ENCODE data around the gene TIFAB.

TIFAB gene

DNA sequence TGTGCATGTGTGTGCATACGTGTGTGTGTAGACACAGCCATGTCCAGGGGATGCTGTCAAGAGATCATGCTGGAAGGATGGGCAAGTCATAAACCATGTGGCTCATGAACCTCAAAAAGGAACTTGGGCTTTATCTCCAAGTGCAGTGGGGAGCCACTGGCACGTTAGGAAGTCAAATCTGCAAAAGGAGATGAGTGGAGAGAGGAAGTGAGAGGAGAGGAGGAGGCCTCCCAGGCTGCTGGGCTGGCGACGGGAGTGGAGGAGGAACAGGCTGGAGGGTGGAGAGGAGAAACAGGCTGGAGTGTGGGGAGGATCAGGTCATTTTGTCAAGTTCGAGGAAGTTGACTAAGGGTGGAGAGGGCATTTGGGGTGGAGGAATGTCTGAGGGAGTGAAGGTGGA is 29.2 kb upstream of the TIFAB start:
- DNase-seq = no peak

GRCh38 chr5:135480511-135480910 is 28.4 kb upstream of the TIFAB start:
- no peak for DNase-seq

DNA sequence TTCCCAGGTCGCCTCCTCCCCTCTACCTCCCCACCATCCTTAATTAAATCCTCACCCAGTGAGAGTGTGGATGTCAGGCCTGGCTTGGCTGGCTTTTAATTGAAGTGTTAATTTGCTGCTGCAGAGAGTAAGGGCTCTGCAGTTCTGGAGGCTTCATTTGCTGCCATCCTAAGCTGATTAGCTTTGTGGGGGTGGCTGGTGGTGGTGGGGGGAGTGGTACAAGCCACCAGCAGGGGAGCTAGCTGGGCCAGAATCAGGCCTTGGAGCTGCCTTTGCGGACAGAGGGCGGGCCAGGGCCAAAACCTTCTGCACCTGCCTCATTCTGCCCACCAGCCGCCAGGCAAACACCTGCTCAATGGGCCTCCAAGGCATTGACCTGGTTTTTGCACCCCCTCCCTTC is 26.8 kb upstream of the TIFAB start:
- DNase-seq = no peak

- DNase-seq = no peak
These were observed 25.5 kb upstream of the TIFAB start for GRCh38 chr5:135477613-135478066.

DNA sequence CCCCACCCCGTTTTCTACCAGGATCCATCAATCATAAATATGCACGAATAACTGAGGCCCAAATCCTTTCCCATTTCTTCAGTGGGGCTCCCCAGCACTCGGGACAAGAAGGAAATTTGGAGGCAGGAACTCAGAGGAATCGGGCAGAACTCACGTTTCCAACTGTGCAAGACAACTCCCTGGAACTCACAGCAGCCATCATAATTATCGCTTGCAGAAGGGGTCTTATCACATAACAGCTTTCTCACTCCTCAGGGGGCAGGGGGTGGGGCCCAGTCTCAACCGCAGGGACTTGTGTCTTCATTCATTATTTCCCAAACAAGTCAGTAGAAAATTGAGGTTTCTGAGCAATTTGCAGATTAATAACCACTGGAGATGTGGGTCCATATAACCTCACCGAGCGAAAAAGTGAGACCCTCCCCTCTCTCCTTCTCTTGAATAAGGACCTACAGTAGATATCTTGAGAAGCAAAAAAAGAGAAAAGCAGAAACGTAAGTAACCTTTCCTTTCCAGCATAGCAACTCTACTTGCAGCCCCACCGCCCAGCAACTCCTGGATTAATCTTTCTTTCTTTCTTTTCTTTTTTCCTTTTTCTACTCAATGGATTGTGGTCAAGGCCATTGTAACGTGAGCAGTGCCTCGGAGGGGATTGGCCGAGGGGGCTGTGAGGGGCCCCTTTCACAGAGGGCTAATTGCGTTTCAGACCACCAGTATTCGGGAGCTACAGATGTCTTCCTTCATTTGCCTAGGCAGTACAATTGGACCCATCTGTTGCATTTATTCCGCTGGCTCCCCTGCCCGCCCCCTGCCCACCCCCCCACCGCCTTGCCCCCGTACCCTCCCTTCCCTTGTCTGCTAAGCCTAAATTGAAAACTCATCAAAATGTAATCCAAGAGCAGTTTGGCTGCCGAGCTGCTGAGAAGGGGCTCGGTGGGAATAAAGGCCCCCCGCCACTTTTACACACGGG is 24.7 kb upstream of the TIFAB start:
- no peak for DNase-seq

GRCh38 chr5:135473956-135474670 is 22.0 kb upstream of the TIFAB start:
- no peak for DNase-seq

GRCh38 chr5:135472141-135472540 is 20.0 kb upstream of the TIFAB start:
- DNase-seq = no peak

DNA sequence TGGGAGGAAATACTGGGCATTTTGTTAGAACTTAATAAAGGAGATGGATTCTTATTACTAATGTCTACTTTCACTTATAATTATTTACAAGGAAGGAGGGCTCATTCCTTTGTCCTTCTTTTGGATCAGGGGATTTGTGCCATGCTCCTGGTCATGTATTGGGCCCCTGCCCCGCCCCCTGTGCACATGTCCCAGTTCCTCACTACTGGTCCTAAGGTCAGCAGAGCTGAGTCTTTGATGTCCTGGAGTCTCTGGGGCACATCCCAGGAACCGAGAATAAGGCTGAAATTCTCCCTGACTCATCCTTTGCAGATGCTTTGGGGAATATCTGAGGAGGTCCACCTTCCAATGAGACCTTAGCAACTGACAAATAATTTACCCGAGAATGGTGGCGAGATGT is 19.6 kb upstream of the TIFAB start:
- no peak for DNase-seq

- no peak for DNase-seq
These were observed 17.8 kb upstream of the TIFAB start for GRCh38 chr5:135469911-135470310.

DNA sequence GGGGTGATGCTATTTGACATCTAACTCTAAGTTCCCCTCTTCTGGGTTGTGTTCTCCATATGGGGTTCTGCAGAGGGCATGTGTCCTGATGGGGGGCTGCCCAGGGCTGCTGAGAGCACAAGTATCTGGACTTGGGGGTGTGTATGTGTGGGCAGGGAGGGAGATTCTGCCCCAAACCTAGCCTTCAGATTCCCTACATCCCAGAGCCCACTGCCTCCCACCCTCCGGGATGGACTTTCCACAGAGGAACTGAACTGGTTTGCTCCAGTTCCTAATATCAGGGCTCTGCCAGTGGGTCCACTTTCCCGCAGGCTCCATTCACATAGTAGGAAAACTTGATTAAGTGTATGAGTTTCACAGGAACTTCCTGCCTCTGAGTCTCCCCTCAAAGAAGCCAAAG is 16.4 kb upstream of the TIFAB start:
- no peak for DNase-seq

DNA sequence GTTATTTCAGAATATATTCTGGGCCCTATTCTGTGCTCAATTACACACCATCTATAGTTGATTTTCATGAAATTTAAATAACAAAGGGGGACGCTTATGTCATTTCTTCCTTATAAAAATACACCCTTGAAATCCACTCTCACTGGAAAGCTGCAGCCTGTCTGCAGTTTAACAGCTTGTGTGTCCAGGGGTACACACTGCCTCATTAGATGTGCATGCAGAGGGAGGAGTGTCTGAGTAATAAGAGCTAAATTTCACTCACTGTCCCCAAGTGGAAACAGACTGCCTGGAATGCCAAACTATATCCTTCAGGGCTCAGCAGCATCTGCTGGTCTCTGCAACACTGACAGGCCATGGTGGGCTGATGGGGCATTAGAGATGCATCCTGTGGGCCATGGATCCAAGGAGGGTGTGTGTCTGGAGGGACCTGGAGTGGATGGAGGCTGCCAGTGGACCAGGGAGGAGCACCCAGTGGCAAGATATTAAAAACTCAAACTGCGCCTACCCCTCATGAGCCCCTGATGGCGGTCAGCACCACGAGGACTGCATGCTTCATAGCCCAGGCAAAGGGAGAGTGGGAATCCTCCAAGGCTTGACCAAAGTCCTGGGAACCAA is 15.8 kb upstream of the TIFAB start:
- DNase-seq = no peak

- DNase-seq = no peak
These were observed 15.0 kb upstream of the TIFAB start for GRCh38 chr5:135467051-135467625.

- peak; percentile 72 for DNase-seq
These were observed 14.3 kb upstream of the TIFAB start for GRCh38 chr5:135466178-135467050.

GRCh38 chr5:135465391-135466122 is 13.4 kb upstream of the TIFAB start:
- DNase-seq = no peak

- DNase-seq = peak; percentile 44
These were observed 10.2 kb upstream of the TIFAB start for GRCh38 chr5:135462304-135462703.

DNA sequence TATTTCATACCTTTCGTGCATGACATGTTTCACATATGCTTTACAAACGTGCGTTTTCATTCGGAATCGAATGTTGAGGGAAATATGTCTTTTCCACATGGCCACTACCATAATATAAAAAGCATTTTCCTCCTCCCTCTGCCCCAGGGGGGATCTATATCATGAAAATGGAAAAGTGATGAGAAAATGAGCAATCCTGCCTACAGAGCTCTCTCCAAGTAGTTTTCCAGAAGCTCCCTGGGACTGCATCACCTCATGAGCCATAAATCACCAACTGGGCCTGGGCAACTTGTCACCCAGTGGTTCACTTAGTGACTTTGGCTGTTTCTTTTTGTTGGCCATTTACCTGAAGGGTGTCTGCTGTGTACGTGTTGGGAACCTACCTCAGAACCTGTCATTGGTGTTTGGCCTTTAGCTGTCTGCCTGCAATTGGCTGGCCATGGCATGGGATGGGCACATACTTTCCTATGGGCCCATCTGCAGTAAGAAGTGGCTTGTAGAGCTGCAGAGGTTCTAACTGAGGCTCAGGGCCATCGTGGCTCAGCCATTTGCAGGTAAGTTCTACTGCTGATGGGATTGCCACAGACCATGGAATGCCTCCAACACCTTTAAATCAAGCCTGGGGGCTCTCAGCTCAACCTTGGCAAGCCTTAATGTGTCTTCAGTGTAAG is 9.5 kb upstream of the TIFAB start:
- no peak for DNase-seq

GRCh38 chr5:135460246-135461033 is 8.3 kb upstream of the TIFAB start:
- no peak for DNase-seq

- DNase-seq = no peak
These were observed 6.8 kb upstream of the TIFAB start for GRCh38 chr5:135458921-135459331.

GRCh38 chr5:135458356-135458755 is 6.2 kb upstream of the TIFAB start:
- no peak for DNase-seq
